COR-L47 (cell line): ENCODE measurements around the gene ZBTB22.
"Not testable (repeated sequence)": the region's sequence is repeated elsewhere in the genome, so short reads cannot be mapped to it uniquely, and the experiment has no call there.

Experiments used
- DNase-seq: peaks from one replicate; lab custom pipeline; 2025; lab: John Stamatoyannopoulos, UW

Gene ZBTB22

GRCh38 chr6:33299237-33299944 lies 18.2 kb downstream of the ZBTB22 start:
- peak; percentile 89 for DNase-seq

GRCh38 chr6:33298773-33299236 lies 18.7 kb downstream of the ZBTB22 start, which contains the start of gene RGL2:
RGL2 (minus strand) TSS chr6:33298942; CDS start chr6:33298610, 332 bp downstream.
- DNase-seq = peak; percentile 67

- peak; percentile 15 for DNase-seq
Measured at GRCh38 chr6:33297956-33298772, 19.4 kb downstream of the ZBTB22 start.

- no peak for DNase-seq
Measured at GRCh38 chr6:33297406-33297955, 20.1 kb downstream of the ZBTB22 start.

- no peak for DNase-seq
Measured at GRCh38 chr6:33296797-33297405, 20.6 kb downstream of the ZBTB22 start.

- DNase-seq = no peak
Measured at GRCh38 chr6:33295621-33296369, 21.7 kb downstream of the ZBTB22 start.

- DNase-seq = no peak
Measured at GRCh38 chr6:33294086-33294823, 23.3 kb downstream of the ZBTB22 start.

- DNase-seq = no peak
Measured at GRCh38 chr6:33292996-33293682, 24.4 kb downstream of the ZBTB22 start.

- no peak for DNase-seq
Measured at GRCh38 chr6:33290459-33290858, 27.1 kb downstream of the ZBTB22 start.

- DNase-seq = no peak
Measured at GRCh38 chr6:33289784-33290315, 27.7 kb downstream of the ZBTB22 start.

GRCh38 chr6:33288921-33289783 lies 28.4 kb downstream of the ZBTB22 start, which contains the start of the genes PFDN6 and WDR46:
PFDN6 (plus strand) TSS chr6:33289601; CDS start chr6:33289857, 256 bp downstream.
WDR46 (minus strand) TSS chr6:33289239; CDS start chr6:33289170, 69 bp downstream.
- peak; percentile 69 for DNase-seq

GRCh38 chr6:33288141-33288920 lies 29.2 kb downstream of the ZBTB22 start:
- no peak for DNase-seq

GRCh38 chr6:33286946-33287914 lies 30.3 kb downstream of the ZBTB22 start:
- no peak for DNase-seq

GRCh38 chr6:33285214-33285613 lies 32.3 kb downstream of the ZBTB22 start:
- DNase-seq = not testable (repeated sequence)

- no peak for DNase-seq
Measured at GRCh38 chr6:33280539-33280938, 37.0 kb downstream of the ZBTB22 start.

GRCh38 chr6:33279971-33280511 lies 37.5 kb downstream of the ZBTB22 start:
- DNase-seq = peak; percentile 51
